Uterus (tissue), 4 donors: Measurements from ENCODE around the gene BACE2. TPM values are rescaled to one million over a fixed set of nuclear protein-coding genes. Genes with fewer than 3 reads are reported as not detected.
"Not testable (repeated sequence)": the region's sequence is repeated elsewhere in the genome, so short reads cannot be mapped to it uniquely, and the experiment has no call there.

Experiments
- DNase-seq, 2 donors: peaks; one replicate each; pipeline ENCODE4 v3.0.0-alpha.2; 2019 to 2020
- H3K27ac ChIP-seq, 2 donors: fragments of 200-600 bp; sonication (generic); 1 replicate in 1 of 2; 2 replicates in 1 of 2; pipeline ENCODE4 v1.5.1; 2016 to 2018
- H3K27me3 ChIP-seq, 2 donors: fragments of 200-600 bp; sonication (generic); one replicate each; pipeline ENCODE4 v1.5.1; 2018 to 2019; ENCODE audit warnings: control low read depth in 1 of 2
- H3K36me3 ChIP-seq, 2 donors: fragments of 200-600 bp; sonication (generic); one replicate each; pipeline ENCODE4 v1.5.1; 2019; ENCODE audit warnings: control low read depth in 1 of 2
- H3K4me1 ChIP-seq, 2 donors: fragments of 200-600 bp; sonication (generic); one replicate each; pipeline ENCODE4 v1.5.1; 2018 to 2019; ENCODE audit warnings: control low read depth in 1 of 2
- H3K4me3 ChIP-seq, 2 donors: fragments of 200-600 bp; sonication (generic); 1 replicate in 1 of 2; 2 replicates in 1 of 2; pipeline ENCODE4 v1.5.1; 2018 to 2019; ENCODE audit warnings: mild to moderate bottlenecking in 1 of 2
- H3K9me3 ChIP-seq, 2 donors: fragments of 200-600 bp; sonication (generic); one replicate each; pipeline ENCODE4 v1.5.1; 2019; ENCODE audit warnings: control low read depth in 1 of 2
- POLR2A ChIP-seq, 2 donors: fragments of 450-650 bp; IDR thresholded peaks; one replicate each; pipeline ENCODE4 v1.6.1; 2016; ENCODE audit warnings: antibody characterized with exemption in 2 of 2, mild to moderate bottlenecking in 1 of 2, moderate library complexity in 1 of 2
- intact Hi-C: fragments of 100-400 bp; cut with DNase I; formaldehyde crosslinking; loops from one replicate; pipeline ENCODE4 v1.15.1; 2023; ENCODE audit warnings: low total_unique reads
- total RNA-seq, 4 donors: library from RNA; depleted of rRNA in 3 of 4; stranded (reverse); fragments of >200 nt in 3 of 4; gene quantifications; one replicate each; pipeline versions ENCODE4 v1.1.0 to v1.2.4, GENCODE V29; 2014 to 2023
- TF ChIP-seq, protein P1 (sequence below), 4 experiments: fragments of 200-600 bp in 2 of 4; fragments of 450-650 bp in 2 of 4; sonication (generic) in 2 of 4; IDR thresholded peaks; one replicate each; pipeline ENCODE4 v1.5.1; 2016 to 2019; ENCODE audit warnings: antibody characterized with exemption in 4 of 4, mild to moderate bottlenecking in 2 of 4, moderate library complexity in 1 of 4
- donor health status: DM: yes; HTN: yes; CAD: no.

The BACE2 gene
- total RNA-seq, 4 donors from 2014 or later: 22.8 to 98.8 (median 76.5) TPM

DNA sequence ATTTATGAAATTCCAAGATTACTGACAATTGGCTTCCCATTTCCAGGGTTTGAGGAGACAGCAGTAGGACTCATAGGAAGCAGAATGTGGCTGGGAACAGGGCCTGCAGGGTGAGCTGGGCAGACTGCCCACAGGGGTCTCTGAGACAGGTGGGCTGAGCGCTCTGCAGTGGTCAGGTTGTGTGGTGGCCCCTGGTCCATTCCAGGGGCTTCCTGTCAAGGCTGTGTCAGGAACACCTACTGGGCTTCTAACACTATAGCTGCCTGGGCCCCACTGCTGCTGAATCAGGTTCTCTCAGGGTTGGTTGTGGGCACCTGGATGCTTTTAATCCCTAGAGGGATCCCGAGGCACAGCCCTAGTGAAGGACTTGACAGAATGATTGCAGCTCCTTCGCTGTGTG is 72.1 kb downstream of the BACE2 start:
- H3K36me3 ChIP-seq: no peaks in the 10 kb centered on the region

DNA sequence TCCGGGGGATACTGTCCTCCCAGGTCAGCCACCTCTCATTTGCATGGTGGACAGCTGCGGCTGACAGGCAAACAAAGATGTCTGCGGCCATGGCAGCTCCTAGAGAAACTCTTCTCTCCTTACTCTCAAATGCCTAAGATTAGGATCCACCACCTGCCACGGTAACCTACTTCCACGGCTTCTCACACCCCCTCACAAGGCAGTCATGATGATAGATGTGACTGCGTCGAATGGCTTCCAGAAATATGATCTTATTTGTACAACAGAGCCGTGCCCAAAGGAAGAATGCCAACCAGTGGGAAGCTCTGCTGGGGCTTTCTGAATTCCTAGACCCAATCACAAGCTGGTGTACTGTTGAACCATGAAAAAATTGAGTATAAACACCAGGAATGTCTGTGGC is 73.4 kb downstream of the BACE2 start:
- Histone ChIP-seq H3K4me3 (no peak overlapping the region), H3K27me3 (no peaks in the 10 kb centered on the region), H3K27ac (no peak overlapping the region), H3K4me1 (no peaks in the 10 kb centered on the region), H3K9me3 (no peaks in the 10 kb centered on the region), H3K36me3 (no peaks in the 10 kb centered on the region)
- TF ChIP-seq, protein P1, sequence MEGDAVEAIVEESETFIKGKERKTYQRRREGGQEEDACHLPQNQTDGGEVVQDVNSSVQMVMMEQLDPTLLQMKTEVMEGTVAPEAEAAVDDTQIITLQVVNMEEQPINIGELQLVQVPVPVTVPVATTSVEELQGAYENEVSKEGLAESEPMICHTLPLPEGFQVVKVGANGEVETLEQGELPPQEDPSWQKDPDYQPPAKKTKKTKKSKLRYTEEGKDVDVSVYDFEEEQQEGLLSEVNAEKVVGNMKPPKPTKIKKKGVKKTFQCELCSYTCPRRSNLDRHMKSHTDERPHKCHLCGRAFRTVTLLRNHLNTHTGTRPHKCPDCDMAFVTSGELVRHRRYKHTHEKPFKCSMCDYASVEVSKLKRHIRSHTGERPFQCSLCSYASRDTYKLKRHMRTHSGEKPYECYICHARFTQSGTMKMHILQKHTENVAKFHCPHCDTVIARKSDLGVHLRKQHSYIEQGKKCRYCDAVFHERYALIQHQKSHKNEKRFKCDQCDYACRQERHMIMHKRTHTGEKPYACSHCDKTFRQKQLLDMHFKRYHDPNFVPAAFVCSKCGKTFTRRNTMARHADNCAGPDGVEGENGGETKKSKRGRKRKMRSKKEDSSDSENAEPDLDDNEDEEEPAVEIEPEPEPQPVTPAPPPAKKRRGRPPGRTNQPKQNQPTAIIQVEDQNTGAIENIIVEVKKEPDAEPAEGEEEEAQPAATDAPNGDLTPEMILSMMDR (IDR thresholded peaks at IDR 0.05): no peak
- no peak for TF ChIP-seq POLR2A (IDR thresholded peaks at IDR 0.05)
- intact Hi-C loops: no loop called here
- no peak for DNase-seq

More for the DNA sequence above, 72.1 kb downstream of the BACE2 start:
- Histone ChIP-seq H3K4me1 (no peaks in the 10 kb centered on the region), H3K27me3 (no peaks in the 10 kb centered on the region), H3K27ac (no peak overlapping the region), H3K4me3 (no peak overlapping the region), H3K9me3 (no peaks in the 10 kb centered on the region)
- intact Hi-C loops: no loop called here
- no peak for DNase-seq
- no peak for TF ChIP-seq POLR2A (IDR thresholded peaks at IDR 0.05)

DNA sequence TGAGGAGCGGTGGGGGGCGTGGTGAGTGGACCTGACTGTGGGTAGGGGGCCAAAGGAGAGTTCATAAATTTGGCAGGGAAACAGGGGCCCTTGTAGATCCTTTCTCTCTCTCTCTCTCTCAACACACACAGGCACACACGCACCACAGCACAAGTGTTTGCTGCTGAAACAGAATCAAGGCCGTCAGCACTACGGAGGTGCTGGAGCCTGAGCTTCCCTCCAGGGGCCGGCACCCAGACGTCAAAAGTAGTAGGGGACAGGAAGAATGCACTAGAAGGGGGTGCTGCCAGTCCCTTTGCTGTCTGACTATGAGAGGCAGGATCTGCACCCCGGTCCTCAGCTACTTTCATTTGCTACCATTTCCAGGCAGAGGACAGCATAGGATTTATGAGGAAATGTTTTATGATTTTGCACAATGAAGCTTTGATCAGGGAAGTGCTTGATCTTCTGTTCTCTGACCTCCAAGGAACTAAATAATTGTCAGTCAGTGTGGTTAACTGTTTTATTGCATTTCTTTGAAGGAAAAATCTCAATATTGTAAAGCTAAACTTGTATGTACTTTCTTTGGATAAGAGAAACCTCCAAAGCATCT is 74.4 kb downstream of the BACE2 start:
- Histone ChIP-seq H3K27me3 (no peaks in the 10 kb centered on the region), H3K36me3 (no peaks in the 10 kb centered on the region), H3K27ac (no peak overlapping the region), H3K4me1 (no peaks in the 10 kb centered on the region), H3K9me3 (no peaks in the 10 kb centered on the region), H3K4me3 (no peak overlapping the region)
- DNase-seq: no peak
- TF ChIP-seq, protein P1 (IDR thresholded peaks at IDR 0.05): no peak
- no peak for TF ChIP-seq POLR2A (IDR thresholded peaks at IDR 0.05)
- intact Hi-C loops: no loop called here

DNA sequence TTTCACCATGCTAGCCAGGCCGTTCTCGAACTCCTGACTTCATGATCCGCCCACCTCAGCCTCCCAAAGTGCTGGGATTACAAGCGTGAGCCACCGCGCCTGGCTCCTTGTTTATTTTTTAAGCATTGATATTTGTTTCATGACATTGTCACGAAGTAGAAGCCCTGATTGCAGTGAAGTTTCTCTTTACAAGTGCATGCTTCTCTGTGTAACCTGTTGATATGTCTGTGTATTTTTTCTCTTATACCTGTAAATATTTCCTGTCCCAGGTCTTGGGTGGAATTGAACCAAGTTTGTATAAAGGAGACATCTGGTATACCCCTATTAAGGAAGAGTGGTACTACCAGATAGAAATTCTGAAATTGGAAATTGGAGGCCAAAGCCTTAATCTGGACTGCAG is 75.1 kb downstream of the BACE2 start:
- TF ChIP-seq, protein P1 (IDR thresholded peaks at IDR 0.05): no peak
- TF ChIP-seq POLR2A (IDR thresholded peaks at IDR 0.05): no peak
- H3K9me3 ChIP-seq: no peaks in the 10 kb centered on the region
- H3K27me3 ChIP-seq: no peaks in the 10 kb centered on the region
- no peak overlapping the region for H3K27ac ChIP-seq
- intact Hi-C loops: no loop called here
- no peak for DNase-seq
- H3K4me3 ChIP-seq: no peak overlapping the region
- no peaks in the 10 kb centered on the region for H3K4me1 ChIP-seq
- no peaks in the 10 kb centered on the region for H3K36me3 ChIP-seq

DNA sequence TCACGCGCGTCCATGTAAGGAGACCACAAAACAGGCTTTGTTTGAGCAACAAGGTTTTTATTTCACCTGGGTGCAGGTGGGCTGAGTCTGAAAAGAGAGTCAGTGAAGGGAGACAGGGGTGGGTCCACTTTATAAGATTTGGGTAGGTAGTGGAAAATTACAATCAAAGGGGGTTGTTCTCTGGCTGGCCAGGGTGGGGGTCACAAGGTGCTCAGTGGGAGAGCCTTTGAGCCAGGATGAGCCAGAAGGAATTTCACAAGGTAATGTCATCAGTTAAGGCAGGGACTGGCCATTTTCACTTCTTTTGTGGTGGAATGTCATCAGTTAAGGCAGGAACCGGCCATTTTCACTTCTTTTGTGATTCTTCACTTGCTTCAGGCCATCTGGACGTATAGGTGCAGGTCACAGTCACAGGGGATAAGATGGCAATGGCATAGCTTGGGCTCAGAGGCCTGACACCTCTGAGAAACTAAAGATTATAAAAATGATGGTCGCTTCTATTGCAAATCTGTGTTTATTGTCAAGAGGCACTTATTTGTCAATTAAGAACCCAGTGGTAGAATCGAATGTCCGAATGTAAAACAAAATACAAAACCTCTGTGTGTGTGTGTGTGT is 76.4 kb downstream of the BACE2 start:
- H3K9me3 ChIP-seq, H3K4me3 ChIP-seq, DNase-seq, H3K36me3 ChIP-seq, H3K4me1 ChIP-seq, H3K27ac ChIP-seq, H3K27me3 ChIP-seq, intact Hi-C loops: not testable (repeated sequence)

DNA sequence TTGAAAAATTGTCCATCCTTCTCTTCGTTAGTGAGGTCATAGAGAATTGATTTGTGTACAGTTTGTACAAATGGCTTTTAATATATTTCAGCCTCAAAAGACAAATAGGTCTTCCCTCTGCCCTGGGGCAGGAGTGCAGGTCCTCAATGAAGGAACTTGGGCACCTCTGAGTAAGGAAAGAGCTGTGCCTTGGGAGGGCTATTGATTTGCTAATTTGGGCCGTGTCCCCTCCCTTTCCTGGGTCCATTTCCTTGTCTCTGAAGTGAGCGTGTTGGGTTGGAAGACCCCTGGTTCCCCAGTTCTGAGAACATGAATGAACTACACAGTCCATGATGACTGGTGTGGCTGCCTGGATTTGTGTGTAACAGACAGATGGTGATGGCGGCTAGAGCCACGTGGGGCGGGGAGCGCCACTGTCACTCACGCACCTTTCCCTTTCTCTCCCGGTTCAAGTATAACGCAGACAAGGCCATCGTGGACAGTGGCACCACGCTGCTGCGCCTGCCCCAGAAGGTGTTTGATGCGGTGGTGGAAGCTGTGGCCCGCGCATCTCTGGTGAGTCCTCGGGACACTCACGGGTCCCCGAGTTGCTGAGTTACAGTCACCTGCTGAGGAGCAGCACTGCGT is 77.7 kb downstream of the BACE2 start:
- intact Hi-C loops: no loop called here
- TF ChIP-seq, protein P1 (IDR thresholded peaks at IDR 0.05): no peak
- TF ChIP-seq POLR2A (IDR thresholded peaks at IDR 0.05): no peak
- Histone ChIP-seq H3K4me1 (no peaks in the 10 kb centered on the region), H3K27me3 (no peaks in the 10 kb centered on the region), H3K4me3 (no peak overlapping the region), H3K27ac (no peak overlapping the region), H3K36me3 (no peaks in the 10 kb centered on the region), H3K9me3 (no peaks in the 10 kb centered on the region)
- no peak for DNase-seq
